Stimulated activated CD4-positive, alpha-beta T cell treated with anti-CD3 and anti-CD28 coated beads, Interleukin-2, amount 100 ng/mL, for 24 hours (primary cell): ENCODE measurements around the gene PXK.

Experiments used
- DNase-seq, 2 donors: peaks; one replicate each; pipeline ENCODE4 v3.0.0-alpha.2; 2020

The PXK gene

GRCh38 chr3:58386626-58387365 is 54.1 kb downstream of the PXK start:
- DNase-seq: no peak

GRCh38 chr3:58387650-58388546 is 55.2 kb downstream of the PXK start:
- DNase-seq: no peak

- DNase-seq: no peak
Measured at GRCh38 chr3:58388550-58389091, 55.9 kb downstream of the PXK start.

- no peak for DNase-seq
Measured at GRCh38 chr3:58391156-58391865, 58.6 kb downstream of the PXK start.

GRCh38 chr3:58392181-58392580 is 59.5 kb downstream of the PXK start:
- no peak for DNase-seq

- no peak for DNase-seq
Measured at GRCh38 chr3:58394339-58394738, 61.6 kb downstream of the PXK start.

GRCh38 chr3:58398669-58399333 is 66.1 kb downstream of the PXK start:
- no peak for DNase-seq

GRCh38 chr3:58403513-58404109 is 70.9 kb downstream of the PXK start:
- DNase-seq: no peak

- DNase-seq: no peak
Measured at GRCh38 chr3:58404396-58404795, 71.7 kb downstream of the PXK start.

- no peak for DNase-seq
Measured at GRCh38 chr3:58408906-58409305, 76.2 kb downstream of the PXK start.

GRCh38 chr3:58409663-58410062 is 77.0 kb downstream of the PXK start:
- DNase-seq: no peak

- no peak for DNase-seq
Measured at GRCh38 chr3:58411036-58411435, 78.3 kb downstream of the PXK start.

- no peak for DNase-seq
Measured at GRCh38 chr3:58411851-58412830, 79.4 kb downstream of the PXK start.

GRCh38 chr3:58414538-58415197 is 82.0 kb downstream of the PXK start:
- DNase-seq: peak; percentile 37 to 57

- no peak for DNase-seq
Measured at GRCh38 chr3:58416191-58416590, 83.5 kb downstream of the PXK start.

- DNase-seq: no peak
Measured at GRCh38 chr3:58417075-58417474, 84.4 kb downstream of the PXK start.

GRCh38 chr3:58418227-58418626 is 85.5 kb downstream of the PXK start:
- DNase-seq: no peak

- DNase-seq: no peak
Measured at GRCh38 chr3:58419780-58420507, 87.3 kb downstream of the PXK start.

- DNase-seq: no peak
Measured at GRCh38 chr3:58421004-58421403, 88.3 kb downstream of the PXK start.
